GM12873 (cell line): ENCODE results near the gene KBTBD12.

Experiments
- TF ChIP-seq, protein P1 (sequence below): IDR thresholded peaks from 2 replicates; pipeline ENCODE4 v1.5.1; 2012; ENCODE audit warnings: low read depth, mild to moderate bottlenecking, moderate library complexity, low read length, control low read depth; ENCODE audit not compliant: insufficient read depth; ENCODE audit errors: missing control alignments

KBTBD12 gene

DNA sequence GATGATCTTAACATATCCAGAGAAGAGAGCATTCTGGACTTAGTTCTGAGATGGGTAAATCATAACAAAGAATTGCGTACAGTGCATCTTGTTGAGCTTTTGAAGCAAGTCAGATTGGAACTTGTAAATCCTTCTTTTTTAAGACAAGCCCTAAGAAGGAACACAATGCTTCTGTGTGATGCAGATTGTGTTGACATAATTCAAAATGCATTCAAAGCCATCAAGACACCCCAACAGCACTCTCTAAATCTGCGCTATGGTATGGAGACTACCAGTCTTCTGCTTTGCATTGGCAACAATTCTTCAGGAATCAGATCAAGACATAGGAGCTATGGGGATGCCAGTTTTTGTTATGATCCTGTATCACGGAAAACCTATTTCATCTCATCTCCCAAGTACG, 8.6 kb downstream of the KBTBD12 start:
- TF ChIP-seq, protein P1, sequence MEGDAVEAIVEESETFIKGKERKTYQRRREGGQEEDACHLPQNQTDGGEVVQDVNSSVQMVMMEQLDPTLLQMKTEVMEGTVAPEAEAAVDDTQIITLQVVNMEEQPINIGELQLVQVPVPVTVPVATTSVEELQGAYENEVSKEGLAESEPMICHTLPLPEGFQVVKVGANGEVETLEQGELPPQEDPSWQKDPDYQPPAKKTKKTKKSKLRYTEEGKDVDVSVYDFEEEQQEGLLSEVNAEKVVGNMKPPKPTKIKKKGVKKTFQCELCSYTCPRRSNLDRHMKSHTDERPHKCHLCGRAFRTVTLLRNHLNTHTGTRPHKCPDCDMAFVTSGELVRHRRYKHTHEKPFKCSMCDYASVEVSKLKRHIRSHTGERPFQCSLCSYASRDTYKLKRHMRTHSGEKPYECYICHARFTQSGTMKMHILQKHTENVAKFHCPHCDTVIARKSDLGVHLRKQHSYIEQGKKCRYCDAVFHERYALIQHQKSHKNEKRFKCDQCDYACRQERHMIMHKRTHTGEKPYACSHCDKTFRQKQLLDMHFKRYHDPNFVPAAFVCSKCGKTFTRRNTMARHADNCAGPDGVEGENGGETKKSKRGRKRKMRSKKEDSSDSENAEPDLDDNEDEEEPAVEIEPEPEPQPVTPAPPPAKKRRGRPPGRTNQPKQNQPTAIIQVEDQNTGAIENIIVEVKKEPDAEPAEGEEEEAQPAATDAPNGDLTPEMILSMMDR, result no peak

DNA sequence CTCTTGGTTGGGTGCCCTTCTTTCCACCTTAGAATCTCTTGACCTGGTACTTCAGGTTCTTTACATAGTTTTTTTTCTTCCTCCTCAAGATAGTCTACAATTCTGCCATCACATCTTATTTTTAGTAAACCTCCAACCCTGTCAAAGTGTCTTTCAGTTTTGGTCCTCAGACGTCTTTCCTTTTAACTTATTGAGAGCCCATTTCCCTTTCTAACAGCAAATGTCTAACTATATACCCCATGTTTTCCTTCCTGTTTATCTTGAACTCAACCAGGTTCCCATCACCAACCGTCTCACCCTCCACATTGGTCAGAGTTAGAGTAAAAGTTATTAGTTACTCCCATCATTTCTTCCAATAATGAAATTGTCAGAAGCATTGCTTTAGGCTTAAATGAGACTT, 10.4 kb downstream of the KBTBD12 start:
- TF ChIP-seq, protein P1, result no peak

DNA sequence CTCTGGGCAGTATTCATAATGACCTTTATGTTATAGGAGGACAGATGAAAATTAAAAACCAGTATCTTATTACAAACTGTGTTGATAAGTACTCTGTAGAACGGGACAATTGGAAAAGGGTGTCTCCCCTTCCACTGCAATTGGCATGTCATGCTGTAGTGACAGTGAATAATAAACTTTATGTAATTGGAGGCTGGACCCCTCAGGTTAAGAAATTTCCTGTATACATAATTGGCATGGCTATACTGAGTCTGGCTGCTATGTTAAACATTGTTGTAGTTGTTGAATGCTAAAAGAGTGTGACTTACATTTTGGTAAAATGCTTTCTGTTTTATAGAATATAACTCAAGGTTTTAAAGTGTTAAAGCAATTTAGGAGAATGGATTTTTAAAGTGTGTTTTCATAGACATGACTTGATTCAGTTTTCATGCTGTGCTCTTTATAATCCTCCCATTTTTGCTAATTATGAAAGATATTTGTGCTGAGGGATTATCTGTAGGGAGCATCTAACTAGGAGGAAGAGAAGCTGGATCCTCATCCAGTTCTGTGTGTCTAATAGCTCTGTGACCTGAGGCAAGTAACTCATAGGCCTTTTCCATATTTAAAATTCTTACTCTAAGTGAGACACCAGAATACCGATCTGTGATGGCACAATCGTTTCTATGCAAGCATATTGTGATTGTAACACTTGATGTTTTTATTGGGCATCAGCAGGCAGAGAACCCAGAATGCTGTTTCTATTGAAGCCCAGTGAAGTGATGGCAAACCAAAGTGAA, 13.0 kb downstream of the KBTBD12 start:
- TF ChIP-seq, protein P1, result no peak

DNA sequence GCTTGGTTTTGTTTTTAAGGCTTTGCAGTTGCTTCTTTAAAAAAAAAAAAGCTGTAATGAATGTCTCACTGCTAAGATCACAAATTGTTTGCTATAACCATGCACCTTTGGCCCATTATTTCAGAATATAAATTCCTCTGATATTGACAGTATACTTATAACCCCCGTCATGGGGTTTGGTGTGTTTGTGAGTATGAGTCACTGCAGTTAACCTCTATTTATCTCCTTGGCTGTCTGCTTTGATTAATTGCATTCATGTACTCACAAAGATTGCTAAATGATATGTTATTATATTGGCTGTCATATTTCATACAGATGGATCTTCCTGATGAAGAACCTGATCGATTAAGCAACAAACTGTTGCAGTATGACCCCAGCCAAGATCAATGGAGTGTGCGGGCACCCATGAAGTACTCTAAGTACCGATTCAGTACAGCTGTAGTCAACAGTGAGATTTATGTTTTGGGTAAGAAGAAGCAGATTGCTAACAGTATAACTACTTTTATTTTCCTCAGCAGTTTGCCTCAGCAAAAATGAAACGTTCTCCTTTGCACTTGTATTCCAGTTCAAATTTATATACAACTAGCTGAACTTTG, 14.9 kb downstream of the KBTBD12 start:
- TF ChIP-seq, protein P1, result no peak

DNA sequence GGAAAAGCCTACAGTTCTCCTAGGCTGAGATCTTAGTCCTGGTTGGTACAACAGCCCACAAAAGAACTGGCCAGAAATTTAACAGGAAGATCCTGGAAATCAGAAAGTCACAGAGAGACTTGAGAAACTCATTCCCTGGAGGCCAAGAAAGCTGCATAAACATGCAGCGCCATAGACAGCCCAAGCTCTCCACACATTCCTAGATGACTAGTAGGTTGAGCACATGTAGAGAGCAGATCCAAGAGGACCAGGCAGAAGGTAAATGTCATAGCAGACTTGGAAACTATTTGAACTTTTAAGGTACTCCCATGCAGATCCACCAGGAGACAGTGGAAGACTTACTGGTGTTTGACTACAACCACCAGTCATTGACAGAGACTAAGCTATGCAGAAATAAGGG, 18.4 kb downstream of the KBTBD12 start:
- TF ChIP-seq, protein P1, result no peak

DNA sequence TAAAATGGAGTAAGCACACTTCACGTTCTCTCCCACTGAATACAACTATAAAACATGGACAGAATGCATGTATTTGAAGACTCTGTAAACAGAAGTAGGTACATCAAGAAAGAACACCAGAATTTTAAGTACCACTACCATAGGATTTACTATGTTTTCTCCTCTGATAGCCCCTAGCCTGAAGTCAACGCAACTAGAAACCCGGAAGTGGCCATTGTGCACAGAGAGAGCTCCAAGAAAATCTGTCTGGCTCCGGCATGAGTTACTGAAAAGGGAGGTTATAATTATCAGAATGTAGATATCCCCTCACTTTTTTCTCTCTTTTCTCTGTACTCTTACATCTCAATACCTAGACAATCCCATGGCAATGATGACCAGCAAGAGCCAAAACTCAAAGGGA, 23.8 kb downstream of the KBTBD12 start:
- TF ChIP-seq, protein P1, result no peak

DNA sequence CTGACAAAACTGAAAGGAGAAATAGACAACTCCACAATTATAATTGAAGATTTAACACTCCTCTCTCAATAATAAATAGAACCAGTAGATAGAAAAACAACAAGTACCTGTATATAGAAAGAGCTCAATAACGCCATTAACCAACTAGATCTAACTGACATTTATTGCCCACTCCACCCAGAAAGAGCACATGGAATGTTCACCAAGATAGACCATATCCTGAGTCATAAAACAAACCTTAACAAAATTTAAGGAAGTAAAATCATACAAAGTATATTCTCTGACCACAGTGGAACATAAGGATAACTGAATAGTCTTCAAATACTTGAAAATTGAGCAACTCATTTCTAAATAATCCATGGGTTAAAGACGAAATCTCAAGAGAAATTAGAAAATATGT, 25.1 kb downstream of the KBTBD12 start:
- TF ChIP-seq, protein P1, result no peak
